H9 (cell line): ENCODE data around the gene CARHSP1. TPM values are rescaled to one million over a fixed set of nuclear protein-coding genes. Genes with fewer than 3 reads are reported as not detected.

ENCODE experiments used
- DNase-seq: peaks from one replicate; pipeline ENCODE4 v3.0.0-alpha.2; 2017
- H2AFZ ChIP-seq: one replicate; pipeline ENCODE4 v1.6.1; 2013; ENCODE audit warnings: mild to moderate bottlenecking, low read length, control low read depth, moderate library complexity
- H2AK5ac ChIP-seq: 2 replicates; pipeline ENCODE4 v1.6.1; 2013; ENCODE audit warnings: low read length, control low read depth, mixed read lengths; ENCODE audit not compliant: insufficient read length
- H2BK120ac ChIP-seq: one replicate; pipeline ENCODE4 v1.6.1; 2013; ENCODE audit warnings: low read depth, mild to moderate bottlenecking, low read length, control low read depth, inconsistent platforms; ENCODE audit not compliant: poor library complexity, severe bottlenecking
- H2BK12ac ChIP-seq: 2 replicates; pipeline ENCODE4 v1.6.1; 2013; ENCODE audit warnings: low read length, control low read depth, mixed read lengths, low read depth; ENCODE audit not compliant: insufficient read length
- H2BK15ac ChIP-seq: 2 replicates; pipeline ENCODE4 v1.6.1; 2013; ENCODE audit warnings: low read depth, low read length, control low read depth
- H2BK20ac ChIP-seq: one replicate; pipeline ENCODE4 v1.6.1; 2013; ENCODE audit warnings: low read depth, mild to moderate bottlenecking, low read length, control low read depth, inconsistent platforms; ENCODE audit not compliant: poor library complexity, severe bottlenecking
- H2BK5ac ChIP-seq: 2 replicates; pipeline ENCODE4 v1.6.1; 2013; ENCODE audit warnings: low read length, control low read depth, mixed read lengths; ENCODE audit not compliant: insufficient read length
- H3K14ac ChIP-seq: 2 replicates; pipeline ENCODE4 v1.6.1; 2013; ENCODE audit warnings: low read length, control low read depth; ENCODE audit not compliant: insufficient read depth
- H3K18ac ChIP-seq: 2 replicates; pipeline ENCODE4 v1.6.1; 2013; ENCODE audit warnings: low read depth, mild to moderate bottlenecking, mixed read lengths, low read length, control low read depth; ENCODE audit not compliant: insufficient read length
- H3K23ac ChIP-seq: 2 replicates; pipeline ENCODE4 v1.6.1; 2013; ENCODE audit warnings: low read length, control low read depth, mixed read lengths, low read depth; ENCODE audit not compliant: insufficient read length
- H3K23me2 ChIP-seq: 2 replicates; pipeline ENCODE4 v1.6.1; 2013; ENCODE audit warnings: low read depth, mild to moderate bottlenecking, mixed read lengths, low read length, control low read depth; ENCODE audit not compliant: insufficient read length, poor library complexity, severe bottlenecking
- H3K27ac ChIP-seq: 2 replicates; pipeline ENCODE4 v1.5.1; 2013; ENCODE audit warnings: low read length, control low read depth, mixed read lengths, low read depth; ENCODE audit not compliant: insufficient read length
- H3K27me3 ChIP-seq: 2 replicates; pipeline ENCODE4 v1.6.1; 2013; ENCODE audit warnings: low read length, control low read depth, inconsistent platforms; ENCODE audit not compliant: insufficient read depth
- H3K4ac ChIP-seq: 2 replicates; pipeline ENCODE4 v1.6.1; 2013; ENCODE audit warnings: low read depth, mild to moderate bottlenecking, control low read depth, inconsistent platforms, low read length, moderate library complexity
- H3K4me1 ChIP-seq: 2 replicates; pipeline ENCODE4 v1.6.1; 2013; ENCODE audit warnings: low read length, control low read depth, inconsistent platforms; ENCODE audit not compliant: insufficient read depth
- H3K4me2 ChIP-seq: 2 replicates; pipeline ENCODE4 v1.6.1; 2013; ENCODE audit warnings: low read length, control low read depth, mixed read lengths; ENCODE audit not compliant: insufficient read length, insufficient read depth
- H3K56ac ChIP-seq: 2 replicates; pipeline ENCODE4 v1.6.1; 2013; ENCODE audit warnings: low read depth, mild to moderate bottlenecking, mixed read lengths, low read length, control low read depth; ENCODE audit not compliant: insufficient read length
- H3K79me1 ChIP-seq: 2 replicates; pipeline ENCODE4 v1.6.1; 2013; ENCODE audit warnings: low read depth, mild to moderate bottlenecking, moderate library complexity, low read length, control low read depth, inconsistent platforms; ENCODE audit not compliant: insufficient read depth, poor library complexity, severe bottlenecking
- H3K79me2 ChIP-seq: 2 replicates; pipeline ENCODE4 v1.6.1; 2013; ENCODE audit warnings: low read length, control low read depth, inconsistent platforms; ENCODE audit not compliant: insufficient read depth
- H3K9ac ChIP-seq: 2 replicates; pipeline ENCODE4 v1.6.1; 2013; ENCODE audit warnings: low read length, control low read depth, mixed read lengths; ENCODE audit not compliant: insufficient read length; ENCODE audit errors: extremely low read depth
- H3K9me3 ChIP-seq: one replicate; pipeline ENCODE4 v1.6.1; 2013; ENCODE audit warnings: low read depth, low read length, inconsistent platforms; ENCODE audit not compliant: control insufficient read depth
- H3T11ph ChIP-seq: one replicate; pipeline ENCODE4 v1.6.1; 2013; ENCODE audit warnings: mild to moderate bottlenecking, low read length, control low read depth, inconsistent platforms
- H4K20me1 ChIP-seq: one replicate; pipeline ENCODE4 v1.6.1; 2013; ENCODE audit not compliant: control insufficient read depth, insufficient read length, insufficient read depth
- H4K5ac ChIP-seq: 2 replicates; pipeline ENCODE4 v1.6.1; 2013; ENCODE audit warnings: low read depth, mild to moderate bottlenecking, mixed read lengths, low read length, control low read depth; ENCODE audit not compliant: insufficient read length
- H4K8ac ChIP-seq: replicated peaks from 2 replicates; pipeline ENCODE4 v1.6.1; 2013; ENCODE audit warnings: low read length, control low read depth, mixed read lengths, low read depth; ENCODE audit not compliant: insufficient read length
- H4K91ac ChIP-seq: 2 replicates; pipeline ENCODE4 v1.6.1; 2013; ENCODE audit warnings: low read depth, mild to moderate bottlenecking, moderate library complexity, mixed read lengths, low read length, control low read depth; ENCODE audit not compliant: insufficient read length
- H3K27ac Mint-ChIP-seq, 3 experiments: 2 replicates in 2 of 3; 3 replicates in 1 of 3; pipeline ENCODE4 v1.8.0; 2020 to 2021; ENCODE audit warnings: mixed read lengths in 3 of 3, mild to moderate bottlenecking in 1 of 3, moderate library complexity in 1 of 3
- H3K27me3 Mint-ChIP-seq: 2 replicates; pipeline ENCODE4 v1.8.0; 2021; ENCODE audit warnings: low read depth, mild to moderate bottlenecking, moderate library complexity, mixed read lengths
- H3K36me3 Mint-ChIP-seq, 3 experiments: 2 replicates in 2 of 3; 3 replicates in 1 of 3; pipeline ENCODE4 v1.8.0; 2020 to 2021; ENCODE audit warnings: low read depth in 3 of 3, mixed read lengths in 3 of 3; ENCODE audit not compliant: insufficient read depth in 1 of 3
- H3K4me1 Mint-ChIP-seq, 2 experiments: 2 replicates each; pipeline ENCODE4 v1.8.0; 2020; ENCODE audit warnings: mixed read lengths in 2 of 2
- H3K4me3 Mint-ChIP-seq, 2 experiments: 2 replicates in 1 of 2; 3 replicates in 1 of 2; pipeline ENCODE4 v1.8.0; 2020 to 2021; ENCODE audit warnings: mild to moderate bottlenecking in 2 of 2, mixed read lengths in 2 of 2, moderate library complexity in 1 of 2
- H3K9me3 Mint-ChIP-seq, 2 experiments: 2 replicates in 1 of 2; 3 replicates in 1 of 2; pipeline ENCODE4 v1.8.0; 2020; ENCODE audit warnings: mild to moderate bottlenecking in 2 of 2, mixed read lengths in 2 of 2, moderate library complexity in 1 of 2
- CTCF ChIP-seq: fragments of 200-600 bp; sonication (generic); conservative IDR thresholded peaks from 3 replicates; pipeline ENCODE4 v1.8.0; 2021; ENCODE audit warnings: antibody characterized with exemption, mild to moderate bottlenecking
- WGBS: extraction: QIAGEN DNeasy Blood & Tissue Kit; methylation state at CpG from one replicate; pipeline ENCODE4 v1.1.7; 2013; ENCODE audit warnings: missing lambda C conversion rate, low lambda C conversion rate, mixed read lengths; ENCODE audit not compliant: insufficient read length; ENCODE audit errors: extremely low coverage; 5-methylcytosine and 5-hydroxymethylcytosine counted together
- total RNA-seq: library from RNA; stranded (reverse); gene quantifications from 2 replicates; pipeline ENCODE4 v1.2.1, GENCODE V29; 2021

The CARHSP1 gene
- total RNA-seq, 1 experiment from 2014 or later = 194 TPM

GRCh38 chr16:8853611-8854010 lies 15.2 kb downstream of the CARHSP1 start:
- no peaks in the 10 kb centered on the region for H3K23me2 ChIP-seq
- H3K4ac ChIP-seq = no peak overlapping the region
- no peak overlapping the region for H2AFZ ChIP-seq
- no peaks in the 10 kb centered on the region for H3K9me3 ChIP-seq
- Mint-ChIP-seq H3K27ac (peak overlapping the region in 1 of 3 experiments; percentile 43; a peak in 2 of 7 replicates), H3K4me3 (no peak overlapping the region), H3K4me1 (peaks cover 29 to 37% of the 10 kb centered on the region in 2 experiments), H3K27me3 (no peaks in the 10 kb centered on the region; the same call in 1 of the 2 replicates), H3K9me3 (peaks cover 0 to 3% of the 10 kb centered on the region in 2 experiments; a peak in 2 of 5 replicates), H3K36me3 (peaks cover 50 to 98% (median 79%) of the 10 kb centered on the region in 3 experiments)
- no peak overlapping the region for H4K91ac ChIP-seq
- H3K18ac ChIP-seq = no peak overlapping the region
- H2AK5ac ChIP-seq = no peak overlapping the region
- no peak overlapping the region for H3K9ac ChIP-seq
- no peaks in the 10 kb centered on the region for H3K4me1 ChIP-seq
- H2BK12ac ChIP-seq = no peak overlapping the region
- no peak overlapping the region for H2BK120ac ChIP-seq
- H3K79me2 ChIP-seq = no peaks in the 10 kb centered on the region
- H2BK15ac ChIP-seq = no peak overlapping the region
- no peak overlapping the region for H2BK20ac ChIP-seq
- no peaks in the 10 kb centered on the region for H3K27me3 ChIP-seq
- no peak overlapping the region for H3K56ac ChIP-seq
- H3K79me1 ChIP-seq = no peaks in the 10 kb centered on the region
- no peak for DNase-seq
- H4K5ac ChIP-seq = no peak overlapping the region
- H3T11ph ChIP-seq = no peak overlapping the region
- no peak overlapping the region for H3K23ac ChIP-seq
- no peak overlapping the region for H3K14ac ChIP-seq
- no peak overlapping the region for H3K4me2 ChIP-seq
- no peak for TF ChIP-seq CTCF
- H3K27ac ChIP-seq = no peak overlapping the region
- no CpG with 5 or more reads among the region's 7 CpGs for WGBS
- peaks cover 6% of the 10 kb centered on the region for H4K20me1 ChIP-seq
- no peak overlapping the region for H4K8ac ChIP-seq
- no peak overlapping the region for H2BK5ac ChIP-seq
